HUES64 (cell line): ENCODE measurements around the gene LRRC2.
"Not testable (repeated sequence)": the region's sequence is repeated elsewhere in the genome, so short reads cannot be mapped to it uniquely, and the experiment has no call there.

ENCODE experiments used
- H3K27ac ChIP-seq: 2 replicates; pipeline ENCODE4 v1.7.0; 2013; ENCODE audit warnings: low read depth, low read length, inconsistent platforms
- H3K27me3 ChIP-seq: 2 replicates; pipeline ENCODE4 v1.6.1; 2013; ENCODE audit warnings: mild to moderate bottlenecking, low read length; ENCODE audit not compliant: insufficient read depth
- H3K36me3 ChIP-seq: 2 replicates; pipeline ENCODE4 v1.6.1; 2013; ENCODE audit warnings: mild to moderate bottlenecking, low read length; ENCODE audit not compliant: insufficient read depth
- H3K4me1 ChIP-seq: 2 replicates; pipeline ENCODE4 v1.6.1; 2013; ENCODE audit warnings: mild to moderate bottlenecking, low read length, moderate library complexity; ENCODE audit not compliant: insufficient read depth
- H3K4me3 ChIP-seq: 2 replicates; pipeline ENCODE4 v1.5.1; 2013; ENCODE audit warnings: mild to moderate bottlenecking, low read length, moderate library complexity
- H3K9ac ChIP-seq: 2 replicates; pipeline ENCODE4 v1.6.1; 2013; ENCODE audit warnings: mild to moderate bottlenecking, low read depth, low read length
- H3K9me3 ChIP-seq: 2 replicates; pipeline ENCODE4 v1.6.1; 2013; ENCODE audit warnings: low read depth, low read length; ENCODE audit not compliant: insufficient read depth
- WGBS: fragments of 150-250, 120-280 bp; methylation state at CpG from one replicate; pipeline ENCODE4 v1.1.7; 2013; ENCODE audit warnings: missing lambda C conversion rate; 5-methylcytosine and 5-hydroxymethylcytosine counted together

LRRC2 gene

DNA sequence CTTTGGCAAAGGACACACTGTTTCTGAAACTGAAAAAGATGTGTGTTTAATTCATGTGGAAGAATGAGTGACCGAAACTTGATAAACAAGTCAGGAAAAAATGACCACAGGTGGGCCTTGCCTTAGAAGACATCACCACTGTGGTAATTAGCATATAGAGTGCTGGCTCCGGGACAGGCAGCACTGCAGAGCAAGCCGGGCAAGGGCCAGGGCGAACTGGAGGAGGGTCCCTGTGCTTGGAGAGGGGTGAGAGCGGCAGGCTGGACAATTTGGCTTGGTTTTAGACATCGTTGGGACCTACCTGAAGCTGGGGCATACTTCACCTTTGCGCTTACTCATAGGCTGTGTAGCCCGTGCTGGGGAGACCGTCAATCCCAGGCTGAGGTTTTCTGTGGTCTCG is 60.1 kb downstream of the LRRC2 start:
- Histone ChIP-seq H3K27me3 (no peaks in the 10 kb centered on the region), H3K27ac (no peak overlapping the region), H3K4me3 (no peak overlapping the region), H3K36me3 (no peaks in the 10 kb centered on the region), H3K9me3 (no peaks in the 10 kb centered on the region), H3K4me1 (peaks cover 6% of the 10 kb centered on the region; the same call in 1 of the 2 replicates), H3K9ac (no peak overlapping the region)
- 77% methylated on average over 10 of the region's 10 CpGs for WGBS

- peaks cover 6% of the 10 kb centered on the region; the same call in 1 of the 2 replicates for H3K4me1 ChIP-seq
- no peaks in the 10 kb centered on the region for H3K36me3 ChIP-seq
- WGBS, result 88% methylated on average over 5 of the region's 5 CpGs
- H3K9me3 ChIP-seq, result no peaks in the 10 kb centered on the region
- no peaks in the 10 kb centered on the region for H3K27me3 ChIP-seq
- no peak overlapping the region for H3K9ac ChIP-seq
- no peak overlapping the region for H3K4me3 ChIP-seq
- H3K27ac ChIP-seq, result no peak overlapping the region
Measured at GRCh38 chr3:46504789-46505188, 61.3 kb downstream of the LRRC2 start.

DNA sequence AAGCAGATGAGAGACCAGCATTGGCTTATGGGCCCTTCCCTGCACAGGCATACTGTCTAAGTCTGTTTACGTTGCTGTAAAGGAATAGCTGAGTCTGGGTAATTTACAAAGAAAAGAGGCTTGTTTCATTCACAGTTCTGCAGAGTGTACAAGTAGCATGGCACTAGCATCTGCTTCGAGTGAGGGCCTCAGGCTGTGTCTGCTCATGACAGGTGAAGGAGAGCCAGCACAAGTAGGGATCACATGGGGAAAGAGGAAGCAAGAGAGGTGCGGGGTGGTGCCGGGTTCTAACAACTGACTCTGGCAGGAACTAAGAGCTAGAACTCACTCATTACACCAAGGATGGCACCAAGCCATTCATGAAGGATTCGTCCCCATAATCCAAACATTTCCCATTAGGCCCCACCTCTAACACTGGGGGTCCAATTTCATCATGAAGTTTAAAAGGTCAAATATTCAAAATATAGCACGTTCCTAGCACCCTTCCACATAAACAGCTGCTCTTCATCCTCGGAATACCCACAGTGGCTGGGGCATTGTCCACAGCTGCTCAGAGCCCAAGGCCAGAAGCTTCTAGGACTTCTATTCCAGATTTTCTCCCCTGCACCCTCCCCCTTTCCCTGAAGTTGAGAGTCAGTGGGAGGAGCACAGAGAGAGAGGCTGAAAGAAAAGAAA is 62.8 kb downstream of the LRRC2 start:
- peaks cover 6% of the 10 kb centered on the region; the same call in 1 of the 2 replicates for H3K4me1 ChIP-seq
- H3K4me3 ChIP-seq, result no peak overlapping the region
- no peaks in the 10 kb centered on the region for H3K9me3 ChIP-seq
- H3K9ac ChIP-seq, result no peak overlapping the region
- H3K27me3 ChIP-seq, result no peaks in the 10 kb centered on the region
- H3K27ac ChIP-seq, result no peak overlapping the region
- 93% methylated on average over 7 of the region's 7 CpGs for WGBS
- H3K36me3 ChIP-seq, result no peaks in the 10 kb centered on the region

- peaks cover 10% of the 10 kb centered on the region; the same call in 1 of the 2 replicates for H3K4me1 ChIP-seq
- no peaks in the 10 kb centered on the region for H3K27me3 ChIP-seq
- 91% methylated on average over 4 of the region's 4 CpGs for WGBS
- no peak overlapping the region for H3K9ac ChIP-seq
- H3K27ac ChIP-seq, result no peak overlapping the region
- no peak overlapping the region for H3K4me3 ChIP-seq
- H3K9me3 ChIP-seq, result no peaks in the 10 kb centered on the region
- H3K36me3 ChIP-seq, result no peaks in the 10 kb centered on the region
Measured at GRCh38 chr3:46501702-46502101, 64.4 kb downstream of the LRRC2 start.

GRCh38 chr3:46500656-46501635 is 65.2 kb downstream of the LRRC2 start:
- no peak overlapping the region for H3K4me3 ChIP-seq
- no peak overlapping the region for H3K27ac ChIP-seq
- H3K9me3 ChIP-seq, result no peaks in the 10 kb centered on the region
- H3K36me3 ChIP-seq, result no peaks in the 10 kb centered on the region
- WGBS, result 85% methylated on average over 5 of the region's 5 CpGs
- H3K9ac ChIP-seq, result no peak overlapping the region
- no peaks in the 10 kb centered on the region for H3K27me3 ChIP-seq
- peaks cover 14% of the 10 kb centered on the region for H3K4me1 ChIP-seq

DNA sequence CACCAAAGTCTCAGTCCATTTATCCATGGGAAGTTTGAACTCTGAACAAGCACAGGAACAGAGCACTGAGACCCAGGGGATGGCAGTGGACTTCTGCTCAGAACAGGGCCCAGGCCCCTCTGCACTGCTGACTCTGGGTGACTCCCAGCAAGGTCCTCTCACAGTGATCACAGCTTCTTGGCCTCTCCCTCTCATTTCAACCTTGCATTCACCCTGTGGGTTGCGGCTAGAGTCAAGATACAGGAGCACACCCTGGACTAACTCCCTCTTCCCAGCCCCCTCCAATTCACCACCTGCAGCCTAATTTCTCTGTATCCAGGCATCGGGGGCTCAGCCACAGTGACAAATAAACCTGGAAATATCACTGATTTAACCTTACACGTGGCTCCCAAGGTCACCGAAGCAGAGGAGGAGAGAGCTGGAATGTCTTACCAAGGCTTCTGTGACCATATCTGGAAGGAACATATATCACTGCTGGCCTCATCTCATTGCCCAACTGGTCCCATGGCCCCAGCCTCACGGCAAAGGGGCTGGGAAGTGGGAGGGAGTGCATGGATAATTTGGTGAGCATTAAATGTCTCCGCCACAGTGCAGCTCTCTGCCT is 67.1 kb downstream of the LRRC2 start:
- no peaks in the 10 kb centered on the region for H3K9me3 ChIP-seq
- no peaks in the 10 kb centered on the region for H3K36me3 ChIP-seq
- no peak overlapping the region for H3K4me3 ChIP-seq
- WGBS, result 92% methylated on average over 6 of the region's 6 CpGs
- no peak overlapping the region for H3K9ac ChIP-seq
- no peak overlapping the region for H3K27ac ChIP-seq
- H3K4me1 ChIP-seq, result peaks cover 13% of the 10 kb centered on the region
- no peaks in the 10 kb centered on the region for H3K27me3 ChIP-seq

- no peak within 1 kb of the TSS for H3K9ac ChIP-seq
Measured at GRCh38 chr3:46497556-46498265, 68.4 kb downstream of the LRRC2 start, which contains the start of gene RTP3. Gene RTP3, plus strand, starts transcription at chr3:46497976. Its CDS starts 87 bp downstream, at chr3:46498063.

DNA sequence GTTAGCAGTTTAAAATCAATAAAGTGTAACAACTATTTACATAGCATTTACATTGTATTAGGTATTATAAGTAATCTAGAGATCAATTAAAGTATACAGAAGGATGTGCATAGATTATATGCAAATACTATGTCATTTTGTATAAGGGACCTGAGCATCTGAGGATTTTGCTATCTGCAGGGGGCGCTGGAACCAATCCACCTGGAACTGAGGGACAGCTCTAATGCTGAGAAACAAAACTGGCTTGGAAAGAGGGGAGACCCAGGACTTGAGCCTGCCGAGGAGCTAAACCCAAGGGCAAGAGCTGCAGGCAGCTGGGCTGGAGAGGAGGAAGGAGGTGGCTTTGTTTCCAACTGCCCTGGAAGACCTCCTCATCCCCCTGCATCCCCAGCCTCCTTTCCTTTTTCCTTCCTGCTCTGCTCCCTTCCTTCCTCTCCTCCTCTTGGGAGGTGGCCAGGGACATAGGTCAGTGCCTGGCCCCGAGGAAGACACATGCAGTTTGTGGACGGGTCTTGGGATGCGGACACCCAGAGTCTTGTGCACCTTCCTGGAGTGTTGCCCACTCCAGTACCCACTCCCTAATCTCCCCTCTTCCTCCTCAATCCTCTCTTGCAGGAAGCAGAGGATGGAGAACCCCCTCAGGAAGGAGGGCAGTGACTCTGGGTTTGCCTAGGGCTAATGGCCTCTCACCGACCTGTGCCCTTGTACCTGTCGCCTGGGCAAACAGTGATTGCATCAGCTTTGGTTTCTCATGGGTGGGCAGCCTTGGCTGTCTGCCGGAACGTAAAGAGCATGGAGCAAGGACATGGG is 69.2 kb downstream of the LRRC2 start:
- H3K9me3 ChIP-seq, result 0 out of 2 replicates have a peak, but pooled peaks cover 5% of the 10 kb centered on the region
- no peaks in the 10 kb centered on the region for H3K27me3 ChIP-seq
- H3K27ac ChIP-seq, result no peak overlapping the region
- H3K36me3 ChIP-seq, result no peaks in the 10 kb centered on the region
- WGBS, result 80% methylated on average over 9 of the region's 9 CpGs
- H3K4me3 ChIP-seq, result no peak overlapping the region
- peaks cover 18% of the 10 kb centered on the region for H3K4me1 ChIP-seq
- no peak overlapping the region for H3K9ac ChIP-seq

More at GRCh38 chr3:46497556-46498265, 68.4 kb downstream of the LRRC2 start, which contains the start of gene RTP3:
- Histone ChIP-seq H3K27me3 (no peaks in the 10 kb centered on the region), H3K36me3 (no peaks in the 10 kb centered on the region), H3K9me3 (0 out of 2 replicates have a peak, but pooled peaks cover 5% of the 10 kb centered on the region), H3K27ac (no peak within 1 kb of the TSS), H3K4me1 (peaks cover 13% of the 10 kb centered on the region), H3K4me3 (no peak within 1 kb of the TSS)
- WGBS, result 91% methylated on average over 9 of the region's 9 CpGs

GRCh38 chr3:46495901-46496456 is 70.1 kb downstream of the LRRC2 start:
- 0 out of 2 replicates have a peak, but pooled peaks cover 5% of the 10 kb centered on the region for H3K9me3 ChIP-seq
- WGBS, result 78% methylated on average over 5 of the region's 5 CpGs
- H3K4me3 ChIP-seq, result no peak overlapping the region
- H3K27ac ChIP-seq, result 0 out of 2 replicates have a peak overlapping the region, but pooled peaks have one; percentile 41
- no peak overlapping the region for H3K9ac ChIP-seq
- no peaks in the 10 kb centered on the region for H3K36me3 ChIP-seq
- H3K4me1 ChIP-seq, result peaks cover 20% of the 10 kb centered on the region
- no peaks in the 10 kb centered on the region for H3K27me3 ChIP-seq

DNA sequence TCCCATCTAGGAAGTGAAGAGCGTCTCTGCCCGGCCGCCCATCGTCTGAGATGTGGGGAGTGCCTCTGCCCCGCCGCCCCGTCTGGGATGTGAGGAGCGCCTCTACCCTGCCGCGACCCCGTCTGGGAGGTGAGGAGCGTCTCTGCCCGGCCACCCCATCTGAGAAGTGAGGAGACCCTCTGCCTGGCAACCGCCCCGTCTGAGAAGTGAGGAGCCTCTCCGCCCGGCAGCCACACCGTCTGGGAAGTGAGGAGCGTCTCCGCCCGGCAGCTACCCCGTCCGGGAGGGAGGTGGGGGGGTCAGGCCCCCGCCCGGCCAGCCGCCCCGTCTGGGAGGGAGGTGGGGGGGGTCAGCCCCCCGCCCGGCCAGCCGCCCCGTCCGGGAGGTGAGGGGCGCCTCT is 71.6 kb downstream of the LRRC2 start:
- H3K27me3 ChIP-seq, H3K4me3 ChIP-seq, H3K36me3 ChIP-seq, H3K27ac ChIP-seq, H3K9me3 ChIP-seq, H3K9ac ChIP-seq: not testable (repeated sequence)
- peaks cover 22% of the 10 kb centered on the region for H3K4me1 ChIP-seq
- 96% methylated on average over 26 of the region's 33 CpGs for WGBS
